ENCODE measurements around the gene CYP1B1. TPM values are rescaled to one million over a fixed set of nuclear protein-coding genes. Genes with fewer than 3 reads are reported as not detected.

CYP1B1 gene
- total RNA-seq, 6 donors from 2014 or later = 12.2 to 86.9 (median 26.1) TPM

DNA sequence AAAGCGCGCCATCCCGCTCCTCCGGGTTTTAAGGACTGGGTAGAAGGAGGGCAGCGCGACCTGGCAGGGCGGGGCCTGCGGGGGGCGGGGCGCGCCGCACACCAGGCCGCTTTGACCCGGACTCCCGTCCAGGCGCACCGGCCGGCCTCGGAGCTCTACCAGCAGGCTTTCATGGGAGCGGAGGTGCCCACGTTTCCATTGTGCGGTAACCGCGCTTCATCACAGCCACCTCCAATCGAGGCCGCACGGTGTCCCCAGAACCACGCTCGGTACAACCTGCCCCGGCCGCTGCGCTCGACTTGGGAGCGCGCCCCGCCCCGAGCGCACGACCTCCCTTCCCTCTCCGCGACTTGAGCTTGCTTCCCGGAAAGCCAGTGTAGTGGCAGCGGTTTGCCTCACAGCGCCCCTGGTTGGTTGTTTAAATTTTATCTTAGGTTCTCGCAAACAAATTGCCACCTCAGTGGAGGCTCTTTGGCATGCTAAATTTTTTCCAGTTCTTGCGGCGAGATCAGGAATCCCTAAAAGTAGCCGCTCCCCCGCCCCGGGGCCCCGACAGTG lies 280 bp upstream of the CYP1B1 start:
- DNase-seq = peak; percentile 86 to 94
- WGBS, 2 donors = 0 to 1% methylated on average over 8 to 43 of the region's 51 CpGs
- ATAC-seq (ENCODE audit: low FRiP score in 2 of 2) = peak; percentile 83 to 91
- Histone ChIP-seq H3K36me3 (no peaks in the 10 kb centered on the region), H3K4me1 (peaks cover 28 to 48% (median 31%) of the 10 kb centered on the region in 4 donors), H3K27me3 (peaks cover 0 to 2% (median 0%) of the 10 kb centered on the region in 4 donors), H3K9me3 (no peaks in the 10 kb centered on the region), H3K4me3 (peak overlapping the region; percentile 25 to 65 (median 58)), H3K27ac (peak overlapping the region; percentile 83 to 96 (median 90))
- TF ChIP-seq POLR2A (IDR thresholded peaks at IDR 0.05) (peak in 2 of 4 donors; percentile 58 to 61), EP300 (IDR thresholded peaks at IDR 0.05) (no peak), POLR2AphosphoS5 (IDR thresholded peaks at IDR 0.05) (peak in 1 of 2 donors; percentile 63)
- TF ChIP-seq, protein P1, sequence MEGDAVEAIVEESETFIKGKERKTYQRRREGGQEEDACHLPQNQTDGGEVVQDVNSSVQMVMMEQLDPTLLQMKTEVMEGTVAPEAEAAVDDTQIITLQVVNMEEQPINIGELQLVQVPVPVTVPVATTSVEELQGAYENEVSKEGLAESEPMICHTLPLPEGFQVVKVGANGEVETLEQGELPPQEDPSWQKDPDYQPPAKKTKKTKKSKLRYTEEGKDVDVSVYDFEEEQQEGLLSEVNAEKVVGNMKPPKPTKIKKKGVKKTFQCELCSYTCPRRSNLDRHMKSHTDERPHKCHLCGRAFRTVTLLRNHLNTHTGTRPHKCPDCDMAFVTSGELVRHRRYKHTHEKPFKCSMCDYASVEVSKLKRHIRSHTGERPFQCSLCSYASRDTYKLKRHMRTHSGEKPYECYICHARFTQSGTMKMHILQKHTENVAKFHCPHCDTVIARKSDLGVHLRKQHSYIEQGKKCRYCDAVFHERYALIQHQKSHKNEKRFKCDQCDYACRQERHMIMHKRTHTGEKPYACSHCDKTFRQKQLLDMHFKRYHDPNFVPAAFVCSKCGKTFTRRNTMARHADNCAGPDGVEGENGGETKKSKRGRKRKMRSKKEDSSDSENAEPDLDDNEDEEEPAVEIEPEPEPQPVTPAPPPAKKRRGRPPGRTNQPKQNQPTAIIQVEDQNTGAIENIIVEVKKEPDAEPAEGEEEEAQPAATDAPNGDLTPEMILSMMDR (IDR thresholded peaks at IDR 0.05) = peak in 5 of 6 experiments; percentile 5 to 74 (median 65)

DNA sequence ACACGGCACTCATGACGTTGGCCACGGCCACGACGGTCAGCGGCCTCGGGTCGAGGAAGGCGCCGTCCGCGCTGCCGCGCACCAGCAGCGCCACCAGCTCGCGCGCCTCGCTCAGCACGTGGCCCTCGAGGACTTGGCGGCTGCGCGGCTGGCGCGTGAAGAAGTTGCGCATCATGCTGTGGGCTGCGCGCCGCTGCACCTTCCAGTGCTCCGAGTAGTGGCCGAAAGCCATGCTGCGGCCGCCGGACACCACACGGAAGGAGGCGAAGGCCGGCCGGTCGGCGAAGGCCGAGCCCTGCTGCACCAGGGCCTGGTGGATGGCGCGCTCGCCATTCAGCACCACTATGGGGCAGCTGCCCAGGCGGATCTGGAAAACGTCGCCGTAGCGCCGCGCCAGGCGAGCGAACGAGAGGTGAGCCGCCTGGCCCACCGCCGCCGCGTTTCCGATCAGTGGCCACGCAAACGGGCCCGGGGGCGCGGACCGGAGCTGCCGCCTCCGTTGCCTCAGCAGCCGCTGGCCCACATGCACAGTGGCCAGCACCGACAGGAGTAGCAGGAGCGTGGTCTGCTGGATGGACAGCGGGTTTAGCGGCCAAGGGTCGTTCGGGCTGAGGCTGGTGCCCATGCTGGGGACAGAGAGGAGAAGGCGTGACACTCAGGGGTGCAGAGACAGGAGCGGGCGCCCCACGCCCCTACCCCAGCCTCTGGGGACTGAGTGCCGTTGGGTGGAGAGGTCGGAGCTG lies 1.0 kb downstream of the CYP1B1 start:
- ATAC-seq (ENCODE audit: low FRiP score in 2 of 2) = peak in 1 of 2 donors; percentile 15
- Histone ChIP-seq H3K27me3 (peaks cover 0 to 2% (median 0%) of the 10 kb centered on the region in 4 donors), H3K4me1 (peaks cover 28 to 48% (median 31%) of the 10 kb centered on the region in 4 donors), H3K36me3 (no peaks in the 10 kb centered on the region), H3K4me3 (peak overlapping the region in 3 of 4 donors; percentile 57 to 65 (median 58)), H3K27ac (peak overlapping the region in 2 of 4 donors; percentile 90 to 96), H3K9me3 (no peaks in the 10 kb centered on the region)
- no peak for TF ChIP-seq EP300 (IDR thresholded peaks at IDR 0.05)
- TF ChIP-seq POLR2AphosphoS5 (IDR thresholded peaks at IDR 0.05) = no peak
- no peak for TF ChIP-seq POLR2A (IDR thresholded peaks at IDR 0.05)
- TF ChIP-seq, protein P1 (IDR thresholded peaks at IDR 0.05) = no peak
- peak; percentile 32 to 90 for DNase-seq
- WGBS, 2 donors = 12% methylated on average over 8 of the region's 82 CpGs; no CpG with 5 or more reads in 1 of the 2 donors

DNA sequence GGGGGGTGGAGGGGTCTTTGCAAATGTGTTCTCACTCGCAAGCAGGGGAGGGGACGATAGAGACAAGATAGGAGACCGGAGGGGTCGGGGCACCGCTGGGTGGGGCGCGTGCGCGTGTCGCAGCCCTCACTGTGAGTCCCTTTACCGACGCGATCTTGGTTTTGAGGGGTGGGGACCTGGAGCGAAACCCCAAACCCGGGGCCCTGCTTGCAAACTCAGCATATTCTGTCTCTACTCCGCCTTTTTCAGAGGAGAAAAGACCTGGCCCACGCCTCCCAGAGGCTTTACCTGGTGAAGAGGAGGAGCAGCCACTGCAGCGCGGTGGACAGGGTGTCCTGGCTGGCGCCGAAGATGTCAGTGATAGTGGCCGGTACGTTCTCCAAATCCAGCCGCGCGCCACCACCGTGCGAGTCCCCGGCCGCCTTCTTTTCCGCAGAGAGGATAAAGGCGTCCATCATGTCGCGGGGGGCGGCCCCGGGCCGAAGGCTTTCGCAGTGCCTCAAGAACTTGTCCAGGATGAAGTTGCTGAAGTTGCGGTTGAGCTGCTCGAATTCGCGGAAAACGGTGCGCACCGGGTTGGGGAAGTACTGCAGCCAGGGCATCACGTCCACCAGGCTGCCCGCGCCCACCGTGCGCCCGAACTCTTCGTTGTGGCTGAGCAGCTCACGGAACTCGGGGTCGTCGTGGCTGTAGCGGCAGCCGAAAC lies 1.7 kb downstream of the CYP1B1 start:
- Histone ChIP-seq H3K9me3 (no peaks in the 10 kb centered on the region), H3K27me3 (peaks cover 0 to 2% (median 0%) of the 10 kb centered on the region in 4 donors), H3K36me3 (no peaks in the 10 kb centered on the region), H3K4me1 (peaks cover 25 to 48% (median 30%) of the 10 kb centered on the region in 4 donors), H3K4me3 (peak overlapping the region in 3 of 4 donors; percentile 57 to 65 (median 58)), H3K27ac (peak overlapping the region in 2 of 4 donors; percentile 90 to 96)
- 7 to 22% methylated on average over 17 to 58 of the region's 58 CpGs for WGBS, 2 donors
- DNase-seq (peak in 1 of 2 donors; percentile 86), ATAC-seq (ENCODE audit: low FRiP score in 2 of 2) (no peak)
- TF ChIP-seq POLR2A (IDR thresholded peaks at IDR 0.05) = no peak
- TF ChIP-seq, protein P1 (IDR thresholded peaks at IDR 0.05) = peak in 1 of 6 experiments; percentile 11

DNA sequence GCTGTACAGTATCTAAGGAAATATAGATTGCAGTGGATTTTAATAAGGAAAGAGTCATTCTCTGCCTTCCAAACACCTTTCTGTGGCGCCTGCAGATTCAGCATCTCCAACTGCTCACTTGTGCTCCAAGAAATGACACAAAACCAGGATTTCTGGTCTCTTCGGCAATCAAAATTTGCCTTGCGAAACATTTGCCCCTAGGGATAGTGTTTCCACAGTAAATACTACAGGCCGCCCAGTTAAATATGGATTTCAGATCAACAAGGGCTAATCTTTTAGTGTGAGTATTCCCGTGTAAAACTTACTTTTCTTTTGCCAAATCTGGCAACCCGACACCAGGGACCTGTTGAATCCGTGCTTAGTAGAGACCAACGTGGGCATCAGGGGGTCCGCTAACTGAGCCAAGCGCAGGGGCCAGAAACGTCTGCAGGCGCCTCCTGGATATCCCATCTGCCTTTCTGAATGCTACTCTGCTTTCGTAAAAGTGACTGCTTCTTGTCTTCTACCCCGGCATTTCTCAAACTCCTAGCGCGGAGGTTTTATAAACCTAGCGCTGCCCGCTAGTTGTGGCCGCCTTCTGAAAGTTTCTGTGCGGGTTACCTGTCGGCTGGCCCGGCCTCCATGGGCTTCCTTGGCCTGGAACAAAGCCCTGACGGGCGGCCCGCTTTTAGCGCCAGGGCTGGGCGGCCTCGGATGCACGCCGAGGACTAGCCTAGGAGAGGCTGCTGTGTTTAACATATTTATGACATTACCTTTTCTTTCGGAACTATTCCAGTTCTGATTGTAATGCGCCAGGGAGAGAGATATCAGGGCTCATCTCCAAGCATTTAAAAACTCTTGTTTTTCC lies 2.5 kb downstream of the CYP1B1 start:
- no peak for ATAC-seq (ENCODE audit: low FRiP score in 2 of 2)
- peaks cover 22 to 48% (median 30%) of the 10 kb centered on the region in 4 donors for H3K4me1 ChIP-seq
- WGBS, 2 donors = 38 to 39% methylated on average over 31 to 32 of the region's 32 CpGs
- no peaks in the 10 kb centered on the region for H3K9me3 ChIP-seq
- peak overlapping the region in 3 of 4 donors; percentile 57 to 65 (median 58) for H3K4me3 ChIP-seq
- TF ChIP-seq POLR2A (IDR thresholded peaks at IDR 0.05) (no peak), POLR2AphosphoS5 (IDR thresholded peaks at IDR 0.05) (no peak), EP300 (IDR thresholded peaks at IDR 0.05) (no peak)
- TF ChIP-seq, protein P1 (IDR thresholded peaks at IDR 0.05) = no peak
- H3K27me3 ChIP-seq = peaks cover 0 to 2% (median 0%) of the 10 kb centered on the region in 4 donors
- no peaks in the 10 kb centered on the region for H3K36me3 ChIP-seq
- H3K27ac ChIP-seq = peak overlapping the region in 2 of 4 donors; percentile 90 to 96
- DNase-seq = peak in 1 of 2 donors; percentile 81

All from upper lobe of left lung (tissue), 6 donors.